NOMO-1 (cell line): ENCODE measurements around the gene LSG1.
A peak's percentile ranks its signal among the peaks of the same experiment; 100 is the strongest.

Source experiments
- DNase-seq, 2 experiments: peaks; one replicate each; lab custom pipeline; 2025; ENCODE audit not compliant: unreplicated experiment in 2 of 2; lab: John Stamatoyannopoulos, UW

The LSG1 gene

DNA sequence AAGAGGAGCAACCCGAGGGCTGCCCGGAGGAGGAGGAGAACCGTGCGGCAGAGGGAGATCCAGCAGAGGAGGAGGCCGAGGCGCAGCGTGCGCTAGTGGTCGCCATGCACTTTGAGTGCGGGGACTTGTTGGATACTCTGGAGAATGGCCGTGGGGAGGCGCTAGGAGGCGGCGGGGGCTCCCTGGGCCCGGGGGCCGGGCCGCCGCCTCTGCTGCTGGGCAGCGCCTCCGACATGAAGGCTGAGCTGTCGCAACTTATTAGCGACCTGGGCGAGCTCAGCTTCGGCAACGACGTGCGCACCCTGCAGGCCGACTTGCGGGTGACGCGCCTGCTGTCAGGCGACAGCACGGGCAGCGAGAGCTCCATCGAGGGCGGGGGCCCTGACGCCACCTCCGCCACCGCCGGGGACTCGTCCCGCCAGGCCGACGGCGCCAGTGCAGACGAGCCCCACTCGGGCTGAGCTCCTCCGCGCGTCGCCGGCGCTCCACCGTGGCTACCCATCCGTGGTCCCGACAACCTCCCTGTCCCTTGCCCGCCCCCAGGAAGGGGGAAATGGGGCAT lies 15.7 kb upstream of the LSG1 start:
- peak; percentile 90 to 96 for DNase-seq

DNA sequence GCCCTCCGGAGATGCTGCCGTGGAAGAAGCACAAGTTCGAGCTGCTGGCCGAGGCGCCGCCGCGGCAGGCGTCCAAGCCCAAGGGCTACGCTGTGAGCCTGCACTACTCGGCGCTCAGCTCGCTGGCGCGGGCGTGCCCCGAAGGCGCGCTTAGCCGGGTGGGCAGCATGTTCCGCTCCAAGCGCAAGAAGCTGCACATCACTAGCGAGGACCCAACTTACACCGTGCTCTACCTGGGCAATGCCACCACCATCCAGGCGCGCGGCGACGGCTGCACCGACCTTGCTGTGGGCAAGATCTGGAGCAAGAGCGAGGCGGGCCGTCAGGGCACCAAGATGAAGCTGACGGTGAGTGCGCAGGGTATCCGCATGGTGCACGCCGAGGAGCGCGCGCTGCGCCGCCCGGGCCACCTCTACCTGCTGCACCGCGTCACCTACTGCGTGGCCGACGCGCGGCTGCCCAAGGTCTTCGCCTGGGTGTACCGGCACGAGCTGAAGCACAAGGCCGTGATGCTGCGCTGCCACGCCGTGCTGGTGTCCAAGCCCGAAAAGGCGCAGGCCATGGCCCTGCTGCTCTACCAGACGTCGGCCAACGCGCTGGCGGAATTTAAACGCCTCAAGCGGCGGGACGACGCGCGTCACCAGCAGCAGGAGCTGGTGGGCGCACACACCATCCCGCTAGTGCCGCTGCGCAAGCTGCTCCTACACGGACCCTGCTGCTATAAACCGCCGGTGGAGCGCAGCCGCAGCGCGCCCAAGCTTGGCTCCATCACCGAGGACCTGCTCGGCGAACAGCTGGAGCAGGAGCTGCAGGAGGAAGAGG lies 15.0 kb upstream of the LSG1 start:
- peak; percentile 28 to 34 for DNase-seq

DNA sequence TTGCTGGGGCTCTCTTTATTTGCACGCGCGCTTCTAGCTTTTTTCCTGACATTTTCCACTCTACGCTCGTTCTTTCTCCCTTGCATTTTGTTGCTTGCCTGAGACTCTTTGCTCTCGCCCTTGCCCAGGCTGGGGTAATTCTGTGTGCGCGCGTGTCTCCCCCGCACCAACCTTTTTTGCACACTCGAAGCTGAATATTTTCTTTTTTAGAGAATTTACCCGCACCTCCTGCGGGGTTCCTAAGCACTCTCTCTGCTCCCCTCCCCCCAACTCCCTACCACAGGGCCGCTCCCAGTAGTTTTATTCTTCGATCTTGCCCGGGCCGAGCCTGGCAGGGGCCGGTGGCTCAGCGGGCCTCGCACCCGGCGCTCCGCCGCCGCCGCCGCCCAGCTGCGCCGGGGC lies 14.4 kb upstream of the LSG1 start:
- DNase-seq = peak in 1 of 2 experiments; percentile 42

GRCh38 chr3:194685718-194686413 lies 13.9 kb upstream of the LSG1 start, which contains the start of gene FAM43A:
Gene FAM43A, plus strand, starts transcription at chr3:194685883. Its CDS starts 944 bp downstream, at chr3:194686827.
- peak; percentile 96 to 97 for DNase-seq

DNA sequence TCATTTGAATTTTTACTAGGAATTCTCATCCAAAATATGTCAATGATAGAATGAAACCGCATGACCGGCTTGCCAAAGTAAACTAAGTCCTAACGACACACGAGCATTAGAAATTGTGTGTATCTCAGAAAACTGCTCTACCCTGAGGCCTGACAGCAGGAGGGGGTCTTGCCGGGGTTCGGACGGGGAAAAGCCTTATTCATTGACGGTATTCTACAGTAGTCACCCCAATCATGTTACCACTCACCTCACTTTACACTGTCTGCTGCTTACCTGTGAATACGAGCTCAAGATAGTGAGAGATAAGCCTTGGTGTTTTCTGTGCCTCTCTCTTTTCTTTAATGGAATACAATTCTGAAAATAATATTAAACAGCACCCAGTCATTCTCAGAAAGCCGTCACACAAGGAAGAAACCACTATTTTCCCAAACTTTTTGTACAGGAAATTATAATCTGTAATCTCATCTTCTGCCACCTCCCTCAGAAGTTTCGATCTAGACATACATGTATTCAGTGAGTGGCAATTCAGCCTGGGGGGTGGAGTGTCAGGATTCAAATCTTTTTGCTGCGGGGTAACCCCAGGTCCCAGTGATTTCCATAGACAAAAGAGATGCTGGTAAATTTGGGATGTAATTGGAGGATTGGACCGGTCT lies 13.2 kb upstream of the LSG1 start:
- DNase-seq = no peak

DNA sequence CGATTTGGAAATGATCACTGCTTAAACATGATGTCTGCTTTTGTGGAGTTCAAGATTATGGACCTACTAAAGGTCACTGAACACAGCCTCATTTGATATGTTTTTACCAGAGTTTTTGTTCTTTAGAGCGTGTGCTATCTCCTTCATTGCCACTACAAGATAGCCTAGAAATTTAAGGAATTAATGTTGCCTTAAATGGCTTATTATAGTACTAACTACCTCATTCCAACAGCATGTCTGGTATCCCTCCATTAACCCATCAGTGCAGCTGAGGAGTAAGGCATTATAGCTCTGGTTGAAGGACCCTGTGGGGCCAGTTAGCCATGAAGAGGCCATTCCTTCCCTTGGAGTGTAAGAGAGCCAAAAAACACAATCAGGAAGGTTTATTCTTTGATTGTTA lies 11.4 kb upstream of the LSG1 start:
- no peak for DNase-seq

DNA sequence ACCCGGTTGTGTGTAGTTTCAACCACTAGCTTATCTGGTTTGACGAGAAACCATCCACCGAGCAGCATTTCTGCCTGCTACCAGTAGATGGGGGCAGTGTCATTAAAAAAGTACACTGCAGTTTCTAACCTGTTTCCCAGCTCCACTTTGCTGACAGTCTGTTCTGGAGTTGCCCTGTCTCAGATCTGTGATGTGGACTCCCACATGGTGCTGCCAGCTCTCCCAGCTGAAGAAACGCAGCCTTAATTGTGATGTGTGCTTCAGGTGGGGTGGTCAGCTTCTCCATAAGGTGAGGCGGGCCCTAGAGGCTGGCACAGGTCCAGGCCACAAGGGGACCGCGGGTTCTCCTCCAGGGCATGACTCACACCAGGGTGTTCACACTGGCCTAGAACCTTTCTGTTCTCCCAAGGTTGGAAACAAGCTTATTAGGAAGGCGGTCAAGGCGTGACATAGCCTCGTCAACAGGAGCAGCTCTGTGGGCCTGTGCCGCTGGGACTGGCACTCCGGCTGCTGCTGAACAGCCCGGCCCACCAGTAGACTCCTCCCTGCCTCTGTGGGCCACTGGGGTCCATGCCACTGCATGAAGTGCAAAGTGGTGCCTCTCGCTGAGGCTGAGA lies 10.8 kb upstream of the LSG1 start:
- DNase-seq = peak; percentile 72 to 94

DNA sequence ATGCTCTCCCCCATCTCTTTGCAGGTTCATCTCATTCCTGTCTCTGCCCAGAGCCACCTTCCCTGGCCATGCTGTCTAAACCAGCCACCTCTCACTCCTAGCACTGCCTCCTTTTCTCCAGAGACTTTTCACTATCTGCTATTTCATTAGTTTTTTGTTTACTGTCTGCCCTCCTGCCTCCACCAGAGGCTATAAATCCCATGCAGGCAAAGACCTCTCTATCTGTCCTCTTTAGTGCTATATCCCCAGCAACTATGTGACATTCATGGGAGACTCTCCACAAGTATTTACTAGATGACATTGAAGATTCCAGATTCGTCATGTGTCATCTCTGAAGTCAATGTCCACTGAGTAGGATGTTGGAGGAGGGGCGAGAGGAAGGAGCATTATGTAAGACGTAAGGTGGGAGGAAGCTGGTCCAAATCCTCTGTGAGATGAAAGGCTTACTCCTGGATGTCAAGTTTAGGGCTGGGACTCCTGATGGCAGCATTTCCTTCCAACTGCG lies 10.2 kb upstream of the LSG1 start:
- no peak for DNase-seq

- no peak for DNase-seq
Measured at GRCh38 chr3:194680888-194681615, 9.1 kb upstream of the LSG1 start.

DNA sequence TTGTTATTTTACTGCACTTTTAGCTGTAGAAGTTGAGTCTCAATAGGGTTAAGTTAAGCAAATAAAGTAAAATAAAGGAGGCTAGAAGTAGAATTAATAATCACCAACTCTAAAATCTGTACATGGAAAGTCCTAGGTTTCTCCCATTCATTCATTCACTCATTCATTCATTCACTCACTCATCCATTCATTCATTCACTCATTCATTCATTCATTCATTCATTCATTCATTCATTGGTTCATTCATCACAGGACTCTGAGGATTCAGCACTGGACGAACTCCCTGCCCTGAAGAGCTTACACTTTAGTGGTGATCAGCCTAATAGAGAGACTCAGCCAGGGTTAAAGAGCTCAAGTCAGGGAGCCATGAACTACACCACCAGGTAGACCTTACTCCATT lies 4.5 kb upstream of the LSG1 start:
- no peak for DNase-seq

DNA sequence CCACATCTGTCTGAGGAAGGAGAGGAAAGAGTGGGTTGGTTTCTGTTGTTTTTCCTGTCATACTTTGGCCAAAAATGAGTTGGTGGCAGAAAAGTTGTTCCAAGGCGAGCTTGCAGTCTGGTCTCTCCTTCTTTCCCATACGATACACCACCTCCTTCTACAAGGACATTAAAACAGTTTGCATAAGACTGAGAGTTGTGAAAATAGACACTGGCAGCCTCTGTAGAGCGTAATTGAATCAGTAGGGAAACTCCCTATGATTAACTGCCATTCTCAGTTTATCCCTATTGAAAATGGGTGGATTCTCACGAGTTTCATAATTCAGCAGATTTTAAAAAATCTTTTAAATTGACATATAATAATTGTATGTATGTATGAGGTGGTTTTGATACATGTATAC lies 3.7 kb upstream of the LSG1 start:
- DNase-seq = no peak

DNA sequence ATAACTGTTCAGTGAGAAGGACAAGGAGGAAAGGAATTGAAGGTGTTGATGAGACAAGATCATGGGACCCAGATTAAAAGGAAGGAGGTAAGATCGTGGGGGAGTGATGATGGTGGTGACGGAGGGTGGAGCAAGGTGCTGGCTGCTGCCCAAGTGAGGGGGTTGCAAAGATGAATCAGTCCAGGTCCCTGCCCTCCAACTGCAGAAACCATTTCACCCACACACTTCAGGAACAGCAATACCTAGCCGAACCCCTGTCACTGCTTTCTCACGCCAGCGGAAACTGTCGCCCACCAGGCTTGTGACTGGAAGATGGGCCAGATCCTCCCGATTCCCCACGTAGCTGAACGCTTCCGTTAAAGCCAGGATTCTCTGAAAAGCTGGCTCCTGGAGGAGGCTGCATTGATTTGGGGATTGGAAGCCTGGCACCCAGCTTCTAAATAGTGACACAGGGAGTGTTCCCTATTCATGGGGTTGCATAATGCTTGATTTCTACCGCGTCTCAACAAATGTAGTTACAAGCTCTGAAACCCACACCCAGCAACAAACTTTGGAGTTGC lies 3.2 kb upstream of the LSG1 start:
- DNase-seq = no peak

DNA sequence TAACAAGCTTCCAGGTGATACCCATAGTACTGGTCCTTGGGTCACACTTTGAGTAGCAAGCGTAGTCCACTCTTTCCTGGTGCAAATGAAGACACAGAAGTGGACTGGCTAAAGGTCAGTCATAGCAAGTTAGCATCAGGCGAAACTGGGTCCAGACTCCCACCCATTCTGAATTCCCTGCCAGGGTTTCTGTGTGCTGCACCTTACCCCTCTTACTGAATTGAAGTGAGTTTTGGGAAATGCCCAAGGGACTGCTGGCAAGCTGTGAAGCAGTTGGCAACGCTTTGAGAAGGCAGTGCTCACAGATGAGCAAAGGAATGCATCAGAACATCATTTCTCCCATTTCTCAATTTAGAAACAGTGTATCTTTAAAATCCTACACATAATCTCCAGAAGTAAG lies 1.8 kb upstream of the LSG1 start:
- DNase-seq = no peak

GRCh38 chr3:194672876-194673275 lies 885 bp upstream of the LSG1 start:
- DNase-seq = peak in 1 of 2 experiments; percentile 46

- peak; percentile 42 to 70 for DNase-seq
Measured at GRCh38 chr3:194671511-194671899, 486 bp downstream of the LSG1 start.

- no peak for DNase-seq
Measured at GRCh38 chr3:194667363-194667762, 4.6 kb downstream of the LSG1 start.

DNA sequence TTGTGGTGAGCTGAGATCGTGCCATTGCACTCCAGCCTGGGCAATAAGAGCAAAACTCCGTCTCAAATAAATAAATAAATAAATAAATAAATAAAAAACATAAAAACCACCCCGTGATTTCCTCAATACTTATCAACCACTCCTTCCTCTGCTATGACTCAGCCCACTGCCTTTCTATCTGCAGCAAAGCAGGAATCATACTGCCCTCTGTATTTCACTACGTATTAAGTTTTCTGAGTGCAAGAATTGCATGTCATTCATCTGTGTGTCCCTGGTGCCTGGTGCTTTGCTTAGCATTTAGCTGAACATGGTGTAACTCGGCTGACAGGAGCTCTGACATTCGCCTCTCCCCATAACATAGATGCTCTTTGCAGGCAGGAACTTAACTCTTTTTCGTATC lies 7.1 kb downstream of the LSG1 start:
- DNase-seq = no peak

DNA sequence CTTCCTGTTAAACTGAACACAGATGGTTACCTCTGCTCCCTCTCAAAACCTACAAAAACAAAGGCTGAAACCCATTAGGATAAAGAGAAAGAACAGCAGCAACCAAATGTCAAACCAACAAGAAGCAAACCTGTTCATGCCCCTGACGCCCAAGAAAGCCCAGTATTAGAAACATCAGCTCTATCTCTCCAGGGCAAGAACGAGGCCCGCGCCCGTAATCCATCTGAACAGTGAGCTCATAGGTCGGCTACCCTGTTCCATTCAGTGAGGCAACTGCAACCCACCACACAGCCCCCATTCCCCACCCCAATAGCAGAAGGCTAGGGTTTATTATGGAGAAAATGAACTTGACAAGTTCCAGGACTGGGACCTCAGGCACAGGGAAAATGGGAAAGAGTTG lies 10.0 kb downstream of the LSG1 start:
- no peak for DNase-seq

- DNase-seq = no peak
Measured at GRCh38 chr3:194661374-194661773, 10.6 kb downstream of the LSG1 start.

DNA sequence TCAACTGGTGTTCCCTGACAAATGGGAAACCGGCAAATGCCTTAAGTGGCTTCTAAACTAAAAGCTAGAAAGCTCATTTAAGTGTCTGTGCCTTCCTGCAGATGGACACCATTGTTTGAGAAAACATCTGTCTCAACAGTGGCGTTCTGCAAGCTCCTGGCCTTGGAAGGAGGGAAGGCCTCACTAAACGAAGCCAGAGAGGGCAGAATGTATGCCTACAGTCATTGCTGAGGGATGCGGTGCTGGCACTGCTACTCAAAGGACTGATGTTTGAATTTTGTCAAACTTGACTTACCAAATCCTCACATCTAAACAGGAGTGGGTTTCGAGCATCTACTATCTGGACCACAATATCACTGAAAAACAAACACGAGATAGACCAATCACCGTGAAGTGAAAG lies 12.2 kb downstream of the LSG1 start:
- no peak for DNase-seq
